ENCODE data around the gene P2RX7.
"Not testable (repeated sequence)": the region's sequence is repeated elsewhere in the genome, so short reads cannot be mapped to it uniquely, and the experiment has no call there.

Gene P2RX7

DNA sequence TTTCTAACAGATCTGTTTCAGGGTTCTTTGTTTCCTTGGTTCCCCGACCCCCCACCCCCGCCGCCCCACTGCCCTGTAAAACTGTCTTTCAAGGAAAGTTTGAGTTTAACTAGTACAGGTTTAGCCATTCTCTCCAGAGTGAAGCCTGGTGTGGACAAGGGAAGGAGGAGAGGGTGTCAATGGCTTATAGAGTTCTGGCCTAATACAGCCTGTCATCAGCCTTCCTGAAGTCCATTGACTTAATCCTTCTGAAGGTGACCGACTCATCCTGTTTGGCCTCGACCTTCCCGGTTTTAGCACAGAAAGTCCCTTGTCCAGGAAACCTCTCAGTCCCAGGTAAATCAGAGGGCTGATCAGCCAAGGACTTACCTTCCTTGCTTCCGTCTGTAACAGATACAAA, 66.3 kb downstream of the P2RX7 start:
- TF ChIP-seq, protein P1, sequence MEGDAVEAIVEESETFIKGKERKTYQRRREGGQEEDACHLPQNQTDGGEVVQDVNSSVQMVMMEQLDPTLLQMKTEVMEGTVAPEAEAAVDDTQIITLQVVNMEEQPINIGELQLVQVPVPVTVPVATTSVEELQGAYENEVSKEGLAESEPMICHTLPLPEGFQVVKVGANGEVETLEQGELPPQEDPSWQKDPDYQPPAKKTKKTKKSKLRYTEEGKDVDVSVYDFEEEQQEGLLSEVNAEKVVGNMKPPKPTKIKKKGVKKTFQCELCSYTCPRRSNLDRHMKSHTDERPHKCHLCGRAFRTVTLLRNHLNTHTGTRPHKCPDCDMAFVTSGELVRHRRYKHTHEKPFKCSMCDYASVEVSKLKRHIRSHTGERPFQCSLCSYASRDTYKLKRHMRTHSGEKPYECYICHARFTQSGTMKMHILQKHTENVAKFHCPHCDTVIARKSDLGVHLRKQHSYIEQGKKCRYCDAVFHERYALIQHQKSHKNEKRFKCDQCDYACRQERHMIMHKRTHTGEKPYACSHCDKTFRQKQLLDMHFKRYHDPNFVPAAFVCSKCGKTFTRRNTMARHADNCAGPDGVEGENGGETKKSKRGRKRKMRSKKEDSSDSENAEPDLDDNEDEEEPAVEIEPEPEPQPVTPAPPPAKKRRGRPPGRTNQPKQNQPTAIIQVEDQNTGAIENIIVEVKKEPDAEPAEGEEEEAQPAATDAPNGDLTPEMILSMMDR (IDR thresholded peaks at IDR 0.05; ENCODE audit: low read depth, low read length), result no peak
- no peak overlapping the region for H3K4me3 ChIP-seq (ENCODE audit: low read depth, low read length)

DNA sequence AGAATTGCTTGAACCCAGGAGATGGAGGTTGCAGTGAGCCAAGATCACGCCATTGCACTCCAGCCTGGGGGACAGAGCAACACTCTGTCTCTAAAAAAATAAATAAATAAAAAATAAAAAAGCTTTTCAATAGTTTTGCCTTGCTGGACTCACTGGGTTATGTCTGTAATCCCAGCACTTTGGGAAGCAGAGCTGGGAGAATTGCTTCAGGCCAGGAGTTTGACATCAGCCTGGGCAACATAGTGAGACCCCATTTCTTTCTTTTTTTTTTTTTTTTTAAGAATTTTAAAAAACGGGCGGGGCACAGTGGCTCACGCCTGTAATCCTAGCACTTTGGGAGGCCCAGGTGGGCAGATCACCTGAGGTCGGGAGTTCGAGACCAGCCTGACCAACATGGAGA, 68.5 kb downstream of the P2RX7 start:
- H3K4me3 ChIP-seq (ENCODE audit: low read depth, low read length), result not testable (repeated sequence)

DNA sequence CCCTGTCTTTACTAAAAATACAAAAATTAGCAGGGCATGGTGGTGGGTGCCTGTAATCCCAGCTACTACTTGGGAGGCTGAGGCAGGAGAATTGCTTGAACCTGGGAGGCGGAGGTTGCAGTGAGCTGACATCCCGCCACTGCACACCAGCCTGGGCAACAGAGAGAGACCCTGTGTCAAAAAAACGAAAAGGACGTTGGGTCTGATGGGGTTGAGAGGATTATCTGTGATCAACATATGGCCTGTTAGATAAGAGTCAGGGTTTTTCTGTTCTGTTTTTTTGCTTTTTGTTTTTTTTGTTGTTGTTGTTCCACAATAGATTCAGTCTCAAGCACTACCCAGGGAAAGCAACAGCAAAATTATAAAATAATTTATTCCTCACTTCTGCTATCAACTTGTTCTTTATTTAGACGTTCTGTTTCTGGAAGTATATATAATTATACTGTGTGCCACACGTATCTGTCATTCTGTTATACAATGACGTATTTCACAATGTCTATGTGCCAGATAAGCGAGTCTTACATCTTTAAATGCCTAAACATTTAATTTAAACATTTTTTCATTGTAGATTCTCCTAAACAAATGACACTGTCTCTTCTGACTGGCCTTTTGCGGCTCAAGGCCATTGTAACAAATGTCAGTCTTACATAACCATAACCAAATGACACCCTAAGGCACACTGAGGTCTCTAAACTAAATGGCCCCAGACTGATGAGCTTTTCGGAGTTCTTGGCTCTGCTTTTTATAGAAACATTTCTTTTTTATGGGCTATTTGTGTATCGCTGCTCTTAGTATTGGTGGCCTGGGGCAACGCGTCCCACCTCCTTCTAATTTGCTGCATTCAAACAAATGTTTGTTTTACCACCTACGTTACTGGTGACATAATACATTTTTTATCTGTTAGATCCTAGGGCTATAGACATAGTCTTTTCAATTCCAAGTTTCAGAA, 70.0 kb downstream of the P2RX7 start:
- TF ChIP-seq, protein P1 (IDR thresholded peaks at IDR 0.05; ENCODE audit: low read depth, low read length), result no peak
- no peak overlapping the region for H3K4me3 ChIP-seq (ENCODE audit: low read depth, low read length)

DNA sequence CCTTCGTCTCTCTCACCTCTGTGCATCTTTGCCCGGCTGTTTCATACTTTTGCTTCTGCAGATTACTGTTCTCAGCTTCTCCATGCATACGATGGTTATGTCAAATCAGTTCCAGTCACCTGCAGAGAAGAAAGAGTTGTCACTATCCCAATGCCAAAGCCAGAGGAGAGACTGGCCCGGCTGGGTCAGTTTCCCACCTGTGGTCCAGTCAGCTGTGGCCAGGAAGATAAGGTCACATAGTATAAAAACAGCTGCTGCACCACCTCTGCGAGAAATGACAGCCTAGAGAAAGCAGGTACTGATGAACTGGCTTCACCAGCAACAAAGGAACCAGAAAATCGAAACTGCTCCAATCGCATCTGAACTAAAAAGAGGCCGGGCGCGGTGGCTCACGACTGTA, 70.8 kb downstream of the P2RX7 start:
- no peak overlapping the region for H3K4me3 ChIP-seq (ENCODE audit: low read depth, low read length)
- TF ChIP-seq, protein P1 (IDR thresholded peaks at IDR 0.05; ENCODE audit: low read depth, low read length), result no peak

DNA sequence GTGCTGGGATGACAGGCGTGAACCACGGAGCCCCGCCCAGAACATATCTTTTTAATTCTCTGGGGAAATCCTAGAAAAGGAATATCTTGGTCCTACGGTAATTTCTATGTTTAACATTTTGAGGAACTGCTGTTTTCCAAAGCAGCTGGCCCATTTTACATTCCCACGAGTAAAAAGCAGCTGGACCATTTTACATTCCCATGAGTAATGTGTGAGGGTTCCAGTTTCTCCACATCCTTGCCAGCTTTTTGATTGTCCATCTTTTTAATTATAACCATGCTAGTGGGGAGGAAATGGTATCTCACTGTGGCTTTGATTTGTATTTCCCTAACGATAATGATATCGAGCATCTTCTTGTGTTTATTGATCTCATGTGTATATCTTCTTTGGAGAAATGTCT, 72.8 kb downstream of the P2RX7 start:
- TF ChIP-seq, protein P1 (IDR thresholded peaks at IDR 0.05; ENCODE audit: low read depth, low read length), result no peak
- H3K4me3 ChIP-seq (ENCODE audit: low read depth, low read length), result no peak overlapping the region

DNA sequence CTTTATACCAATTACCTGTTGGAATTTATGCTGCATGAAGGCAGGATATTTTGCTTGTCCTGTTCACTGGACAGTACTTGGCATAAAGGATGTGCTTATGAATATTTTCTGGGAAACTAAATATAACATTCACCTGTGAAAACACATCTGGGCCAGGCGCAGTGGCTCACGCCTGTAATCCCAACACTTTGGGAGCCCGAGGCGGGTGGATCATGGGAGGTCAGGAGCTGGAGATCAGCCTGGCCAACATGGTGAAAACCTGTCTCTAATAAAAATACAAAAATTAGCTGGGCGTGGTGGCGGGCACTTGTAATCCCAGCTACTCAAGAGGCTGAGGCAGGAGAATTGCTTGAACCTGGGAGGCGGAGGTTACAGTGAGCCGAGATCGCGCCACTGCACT, 75.9 kb downstream of the P2RX7 start:
- not testable (repeated sequence) for H3K4me3 ChIP-seq (ENCODE audit: low read depth, low read length)

DNA sequence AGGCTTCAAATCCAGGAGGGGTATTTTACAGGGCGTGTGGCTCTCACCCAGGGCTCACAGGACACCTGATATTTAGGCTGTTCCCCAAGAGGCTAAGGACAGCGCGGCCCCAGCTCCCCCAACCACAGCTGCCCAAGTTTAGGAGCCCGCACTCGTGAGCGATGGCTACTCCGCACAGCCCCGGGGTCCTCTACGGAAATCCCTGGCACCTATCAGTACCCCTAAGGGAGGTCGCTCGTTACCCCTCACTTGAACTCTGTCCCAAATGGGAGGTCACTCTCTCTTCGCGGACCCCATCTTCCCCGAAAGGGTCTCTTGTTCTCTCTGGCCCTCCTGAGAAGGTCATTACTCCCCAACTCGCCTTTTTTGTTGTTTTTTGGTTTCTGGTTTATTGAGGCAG, 76.5 kb downstream of the P2RX7 start:
- H3K4me3 ChIP-seq (ENCODE audit: low read depth, low read length), result peak overlapping the region; percentile 71; the same call in 1 of the 2 replicates
- TF ChIP-seq, protein P1 (IDR thresholded peaks at IDR 0.05; ENCODE audit: low read depth, low read length), result no peak

DNA sequence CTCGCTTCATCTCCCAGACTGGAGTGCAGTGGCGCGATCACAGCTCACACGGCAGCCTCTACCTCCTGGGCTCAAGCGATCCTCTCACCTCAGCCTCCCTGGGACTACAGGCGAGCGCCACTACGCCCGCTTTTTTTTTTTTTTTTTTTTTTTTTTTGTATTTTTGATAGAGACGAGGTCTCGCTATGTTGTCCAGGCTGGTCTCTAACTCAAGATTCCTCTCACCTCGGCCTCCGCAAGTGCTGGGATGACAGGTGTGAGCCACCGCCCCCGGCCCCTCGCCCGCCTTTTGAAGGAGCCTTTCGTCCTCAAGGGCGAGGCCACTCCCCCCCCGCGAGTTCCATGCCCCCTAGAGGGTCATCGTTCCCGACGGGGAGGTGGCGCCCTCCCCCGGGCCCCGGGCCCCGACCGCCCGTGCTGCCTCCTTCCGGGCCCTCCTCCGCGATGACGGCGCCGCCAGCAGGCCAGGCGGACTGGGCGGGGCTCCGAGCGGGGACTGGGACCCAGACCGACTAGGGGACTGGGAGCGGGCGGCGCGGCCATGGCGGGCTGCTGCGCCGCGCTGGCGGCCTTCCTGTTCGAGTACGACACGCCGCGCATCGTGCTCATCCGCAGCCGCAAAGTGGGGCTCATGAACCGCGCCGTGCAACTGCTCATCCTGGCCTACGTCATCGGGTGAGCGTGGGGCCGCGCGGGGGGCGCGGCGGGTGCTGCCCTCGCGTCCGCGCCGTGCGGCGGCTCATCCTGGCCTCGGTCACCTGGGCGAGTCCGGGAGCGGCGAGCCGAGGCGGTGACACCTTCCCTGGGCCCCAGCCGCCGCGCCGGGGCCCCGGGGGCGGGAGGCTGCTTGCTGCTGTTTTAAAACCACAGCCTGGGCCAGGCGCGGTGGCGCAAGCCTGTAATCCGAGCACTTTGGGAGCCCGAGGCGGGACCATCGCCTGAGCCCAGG, 77.2 kb downstream of the P2RX7 start, which contains the start of gene P2RX4:
P2RX4 (plus strand) TSS at position 506 of the 949 bp plus-strand sequence; CDS start at position 542, 36 bp downstream.
- peak within 1 kb of the TSS; percentile 71 for H3K4me3 ChIP-seq (ENCODE audit: low read depth, low read length)
- TF ChIP-seq, protein P1 (IDR thresholded peaks at IDR 0.05; ENCODE audit: low read depth, low read length), result peak; percentile 7; the same call in 1 of the 2 replicates
